Natural killer cell treated with Interleukin-12 subunit alpha and Interleukin-12 subunit beta and Interleukin-15 and Interleukin-18, amount 100 ng/mL, for 72 hours (primary cell): Measurements from ENCODE around the gene NEK10. TPM values are rescaled to one million over a fixed set of nuclear protein-coding genes. Genes with fewer than 3 reads are reported as not detected.
A peak's percentile ranks its signal among the peaks of the same experiment; 100 is the strongest.
"Not testable (repeated sequence)": the region's sequence is repeated elsewhere in the genome, so short reads cannot be mapped to it uniquely, and the experiment has no call there.

Experiments
- ATAC-seq, 2 donors: fragments of 150-1000 bp; cut with Tn5 transposase in 1 of 2; sonication (Bioruptor Pico), chemical (Tn5 transposase) in 1 of 2; 2 replicates each; pipeline ENCODE4 v1.10.0; 2021
- DNase-seq: peaks from one replicate; pipeline ENCODE4 v3.0.0; 2022; ENCODE audit warnings: low spot score
- H3K27ac Mint-ChIP-seq, 2 donors: 1 replicate in 1 of 2; 2 replicates in 1 of 2; pipeline ENCODE4 v1.8.0; 2022; ENCODE audit warnings: mixed read lengths in 2 of 2, mild to moderate bottlenecking in 1 of 2, moderate library complexity in 1 of 2
- H3K27me3 Mint-ChIP-seq, 2 donors: 1 replicate in 1 of 2; 2 replicates in 1 of 2; pipeline ENCODE4 v1.8.0; 2022; ENCODE audit warnings: mixed read lengths in 2 of 2
- H3K36me3 Mint-ChIP-seq: one replicate; pipeline ENCODE4 v1.8.0; 2022; ENCODE audit warnings: mixed read lengths
- H3K4me1 Mint-ChIP-seq, 2 donors: 1 replicate in 1 of 2; 2 replicates in 1 of 2; pipeline ENCODE4 v1.8.0; 2022; ENCODE audit warnings: low read depth in 2 of 2, mixed read lengths in 2 of 2, mild to moderate bottlenecking in 1 of 2
- H3K4me3 Mint-ChIP-seq: one replicate; pipeline ENCODE4 v1.8.0; 2022; ENCODE audit warnings: mixed read lengths
- H3K9me3 Mint-ChIP-seq: 2 replicates; pipeline ENCODE4 v1.8.0; 2022; ENCODE audit warnings: mixed read lengths
- total RNA-seq, 2 donors: library from RNA; stranded (reverse); gene quantifications; one replicate each; pipeline ENCODE4 v1.2.3, GENCODE V29; 2022

Gene NEK10
- total RNA-seq, 2 donors from 2014 or later: 1.1 to 4.0 TPM

- no peak for DNase-seq
- Mint-ChIP-seq H3K4me1 (no peaks in the 10 kb centered on the region), H3K27ac (no peak overlapping the region), H3K36me3 (no peaks in the 10 kb centered on the region), H3K4me3 (no peak overlapping the region), H3K9me3 (no peaks in the 10 kb centered on the region), H3K27me3 (peaks cover 0 to under 1% of the 10 kb centered on the region in 2 donors)
- ATAC-seq: no peak
Observed at GRCh38 chr3:27317096-27317495, 52.1 kb downstream of the NEK10 start.

DNA sequence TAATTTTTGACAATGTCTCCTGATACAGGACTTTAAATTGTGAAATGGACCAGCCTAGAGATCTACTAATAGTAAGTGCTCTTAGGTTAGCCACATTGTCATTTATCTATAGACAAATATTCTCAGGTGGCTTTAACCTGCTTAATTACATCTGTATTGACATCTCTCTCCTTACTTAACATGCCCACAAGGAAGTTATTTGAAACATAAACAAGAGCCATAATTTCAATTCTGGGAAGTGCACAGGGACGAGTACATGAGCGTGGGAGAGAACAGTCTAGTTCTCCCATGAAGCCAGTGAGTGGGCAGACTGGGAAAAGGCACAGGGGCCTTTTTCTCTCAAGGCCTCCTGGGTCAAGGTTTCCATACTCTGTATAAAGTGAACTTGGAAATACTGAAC is 54.2 kb downstream of the NEK10 start:
- no peak for DNase-seq
- Mint-ChIP-seq H3K9me3 (no peaks in the 10 kb centered on the region), H3K36me3 (no peaks in the 10 kb centered on the region), H3K4me3 (no peak overlapping the region), H3K27me3 (peaks cover 3 to 4% of the 10 kb centered on the region in 2 donors), H3K4me1 (no peaks in the 10 kb centered on the region), H3K27ac (no peak overlapping the region)
- no peak for ATAC-seq

GRCh38 chr3:27312044-27312668 is 57.0 kb downstream of the NEK10 start:
- Mint-ChIP-seq H3K27ac (no peak overlapping the region), H3K9me3 (no peaks in the 10 kb centered on the region), H3K4me1 (no peaks in the 10 kb centered on the region), H3K4me3 (no peak overlapping the region), H3K27me3 (peaks cover 3 to 7% of the 10 kb centered on the region in 2 donors), H3K36me3 (no peaks in the 10 kb centered on the region)
- ATAC-seq: peak in 1 of 2 donors; percentile 59
- no peak for DNase-seq

GRCh38 chr3:27311400-27311799 is 57.8 kb downstream of the NEK10 start:
- Mint-ChIP-seq H3K36me3 (no peaks in the 10 kb centered on the region), H3K4me3 (no peak overlapping the region), H3K4me1 (no peaks in the 10 kb centered on the region), H3K9me3 (no peaks in the 10 kb centered on the region), H3K27me3 (peaks cover 5 to 7% of the 10 kb centered on the region in 2 donors), H3K27ac (no peak overlapping the region)
- DNase-seq (no peak), ATAC-seq (no peak)

GRCh38 chr3:27310688-27311087 is 58.5 kb downstream of the NEK10 start:
- Mint-ChIP-seq H3K9me3 (no peaks in the 10 kb centered on the region), H3K27ac (no peak overlapping the region), H3K4me1 (no peaks in the 10 kb centered on the region), H3K4me3 (no peak overlapping the region), H3K27me3 (peaks cover 7 to 11% of the 10 kb centered on the region in 2 donors), H3K36me3 (no peaks in the 10 kb centered on the region)
- ATAC-seq: no peak
- DNase-seq: no peak

DNA sequence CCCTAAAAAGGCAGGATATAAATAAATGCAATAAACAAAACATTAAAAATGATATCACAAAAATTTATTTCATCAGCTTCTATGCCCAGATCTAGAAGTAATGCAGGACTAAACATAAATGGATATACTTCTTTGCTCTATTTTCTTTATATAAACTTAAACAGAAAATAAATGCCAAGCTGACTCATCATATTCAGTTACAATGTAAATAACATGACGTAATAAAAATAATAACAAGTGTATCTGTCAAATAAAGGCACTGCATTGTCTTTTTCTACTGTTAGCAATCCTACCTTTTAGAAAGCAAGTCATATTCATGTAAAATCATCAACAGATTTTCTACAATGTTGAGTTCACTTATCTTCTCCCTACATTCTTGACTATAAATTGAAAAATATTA is 61.6 kb downstream of the NEK10 start:
- peaks cover under 1% of the 10 kb centered on the region for H3K36me3 Mint-ChIP-seq
- H3K9me3 Mint-ChIP-seq: no peaks in the 10 kb centered on the region
- H3K4me1 Mint-ChIP-seq: no peaks in the 10 kb centered on the region
- ATAC-seq (no peak), DNase-seq (no peak)
- H3K27ac Mint-ChIP-seq: no peak overlapping the region
- H3K4me3 Mint-ChIP-seq: no peak overlapping the region
- H3K27me3 Mint-ChIP-seq: peaks cover 7 to 11% of the 10 kb centered on the region in 2 donors

GRCh38 chr3:27302891-27303290 is 66.3 kb downstream of the NEK10 start:
- no peak for DNase-seq
- Mint-ChIP-seq H3K4me1 (no peaks in the 10 kb centered on the region), H3K27me3 (peaks cover 0 to 9% of the 10 kb centered on the region in 2 donors), H3K9me3 (no peaks in the 10 kb centered on the region), H3K27ac (no peak overlapping the region), H3K36me3 (peaks cover 8% of the 10 kb centered on the region), H3K4me3 (no peak overlapping the region)
- no peak for ATAC-seq

DNA sequence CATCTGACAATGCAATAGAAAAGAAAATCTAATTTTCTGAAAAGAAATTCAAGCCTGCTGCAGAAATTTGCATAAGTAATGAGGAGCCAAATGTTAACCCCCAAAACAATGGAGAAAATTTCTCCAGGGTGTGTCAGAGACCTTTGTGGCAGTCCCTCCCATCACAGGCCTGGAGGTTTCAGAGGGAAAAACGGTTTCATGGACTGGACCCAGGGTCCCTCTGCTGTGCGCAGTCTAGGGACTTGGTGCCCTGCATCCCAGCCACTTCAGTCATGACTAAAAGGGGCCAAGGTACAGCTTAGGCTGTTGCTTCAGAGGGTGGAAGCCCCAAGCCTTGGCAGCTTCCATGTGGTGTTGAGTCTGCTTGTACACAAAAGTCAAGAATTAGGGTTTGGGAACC is 70.2 kb downstream of the NEK10 start:
- H3K36me3 Mint-ChIP-seq, DNase-seq, H3K27ac Mint-ChIP-seq, H3K27me3 Mint-ChIP-seq, ATAC-seq, H3K4me3 Mint-ChIP-seq, H3K9me3 Mint-ChIP-seq, H3K4me1 Mint-ChIP-seq: not testable (repeated sequence)

GRCh38 chr3:27293939-27294338 is 75.2 kb downstream of the NEK10 start:
- ATAC-seq: no peak
- H3K4me1 Mint-ChIP-seq: no peaks in the 10 kb centered on the region
- no peak for DNase-seq
- H3K9me3 Mint-ChIP-seq: no peaks in the 10 kb centered on the region
- no peaks in the 10 kb centered on the region for H3K27me3 Mint-ChIP-seq
- no peaks in the 10 kb centered on the region for H3K36me3 Mint-ChIP-seq
- no peak overlapping the region for H3K4me3 Mint-ChIP-seq
- no peak overlapping the region for H3K27ac Mint-ChIP-seq

GRCh38 chr3:27290760-27291159 is 78.4 kb downstream of the NEK10 start:
- H3K27me3 Mint-ChIP-seq: no peaks in the 10 kb centered on the region
- H3K36me3 Mint-ChIP-seq: no peaks in the 10 kb centered on the region
- DNase-seq (no peak), ATAC-seq (no peak)
- no peaks in the 10 kb centered on the region for H3K9me3 Mint-ChIP-seq
- no peak overlapping the region for H3K4me3 Mint-ChIP-seq
- no peaks in the 10 kb centered on the region for H3K4me1 Mint-ChIP-seq
- H3K27ac Mint-ChIP-seq: no peak overlapping the region

DNA sequence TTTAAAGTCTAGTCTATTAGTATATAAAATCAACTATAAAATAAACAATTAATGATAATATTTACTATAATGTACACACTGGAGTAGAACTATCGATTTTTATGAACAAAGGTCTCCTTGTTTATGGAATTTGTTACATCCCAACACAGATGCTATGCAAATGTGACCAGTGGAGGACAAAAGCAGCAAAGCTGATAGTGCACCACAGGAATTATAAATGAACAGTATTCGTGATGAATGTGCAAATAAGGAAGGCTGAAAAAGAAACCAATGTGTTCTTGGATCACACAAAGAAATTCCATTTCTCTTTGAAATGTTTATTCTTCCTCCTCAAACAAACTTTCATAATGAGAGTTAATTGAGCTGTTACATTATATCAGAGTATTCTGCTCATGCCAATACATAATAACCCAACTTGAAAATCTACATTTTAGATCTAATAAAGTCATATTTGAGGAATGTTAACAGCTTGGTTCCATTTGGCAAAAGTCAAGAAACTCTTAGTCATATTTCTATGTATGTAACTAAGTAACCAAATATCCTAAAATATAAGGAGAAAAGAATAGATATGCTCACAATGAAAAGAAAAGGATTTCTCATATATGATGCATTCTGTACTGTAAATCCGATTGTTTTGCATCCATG is 79.3 kb downstream of the NEK10 start:
- Mint-ChIP-seq H3K9me3 (no peaks in the 10 kb centered on the region), H3K4me1 (no peaks in the 10 kb centered on the region), H3K36me3 (no peaks in the 10 kb centered on the region), H3K27me3 (no peaks in the 10 kb centered on the region), H3K27ac (no peak overlapping the region), H3K4me3 (no peak overlapping the region)
- ATAC-seq (no peak), DNase-seq (no peak)

DNA sequence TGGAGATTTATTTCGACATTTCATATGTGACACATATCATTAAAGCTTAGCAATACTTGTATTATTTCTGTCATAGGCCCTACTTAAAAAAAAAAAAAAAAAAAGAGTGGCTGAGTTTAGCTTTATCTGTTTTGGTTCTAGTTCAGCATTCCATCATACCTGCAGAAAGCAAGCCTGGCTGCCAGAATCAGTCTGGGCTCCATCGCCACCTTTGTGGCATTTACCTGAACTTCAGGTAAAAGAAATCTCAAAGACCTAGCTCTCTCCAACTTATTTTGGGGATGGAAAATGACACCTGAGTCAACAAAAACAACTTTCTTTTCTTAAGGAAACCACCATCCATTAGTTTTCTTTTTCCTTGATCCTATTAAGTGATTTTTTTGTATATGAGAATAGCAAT is 82.1 kb downstream of the NEK10 start:
- H3K9me3 Mint-ChIP-seq: no peaks in the 10 kb centered on the region
- no peaks in the 10 kb centered on the region for H3K4me1 Mint-ChIP-seq
- no peak for DNase-seq
- ATAC-seq: no peak
- no peaks in the 10 kb centered on the region for H3K36me3 Mint-ChIP-seq
- H3K27me3 Mint-ChIP-seq: no peaks in the 10 kb centered on the region
- H3K4me3 Mint-ChIP-seq: no peak overlapping the region
- no peak overlapping the region for H3K27ac Mint-ChIP-seq

DNA sequence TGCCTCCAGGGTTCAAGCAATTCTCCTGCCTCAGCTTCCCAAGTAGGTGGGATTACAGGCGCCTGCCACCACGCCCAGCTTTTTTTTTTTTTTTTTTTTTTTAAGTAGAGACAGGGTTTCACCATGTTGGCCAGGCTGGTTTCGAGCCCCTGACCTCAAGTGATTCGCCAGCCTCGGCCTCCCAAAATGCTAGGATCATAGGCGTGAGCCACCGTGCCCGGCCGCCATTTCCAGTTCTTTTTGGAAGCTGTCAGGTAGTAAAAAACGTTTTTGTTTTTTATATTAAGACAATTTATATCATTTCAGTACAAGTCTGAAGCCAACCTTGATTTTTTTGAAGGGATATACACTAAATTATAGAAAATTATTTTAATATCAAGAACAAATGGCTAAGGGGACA is 82.7 kb downstream of the NEK10 start:
- not testable (repeated sequence) for H3K4me1 Mint-ChIP-seq, H3K27me3 Mint-ChIP-seq, H3K9me3 Mint-ChIP-seq, ATAC-seq, H3K27ac Mint-ChIP-seq, DNase-seq, H3K4me3 Mint-ChIP-seq, H3K36me3 Mint-ChIP-seq

DNA sequence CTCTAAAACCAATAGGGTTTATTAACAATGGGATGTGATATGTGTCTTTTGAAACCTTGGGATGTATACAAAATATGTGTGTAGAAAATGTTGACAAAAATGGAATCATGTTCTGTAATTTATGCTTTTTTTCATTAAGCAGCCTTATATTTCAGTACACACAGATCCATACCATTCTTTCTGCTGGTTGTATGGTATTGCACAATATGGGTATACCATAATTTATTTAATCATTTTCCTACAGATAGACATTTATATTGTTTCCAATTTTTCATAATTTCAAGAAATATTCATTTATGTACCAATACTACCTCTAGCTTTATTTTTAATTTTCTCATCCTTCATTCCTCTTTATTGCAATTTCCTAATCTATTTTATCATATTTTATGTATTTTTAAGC is 83.5 kb downstream of the NEK10 start:
- H3K4me3 Mint-ChIP-seq: no peak overlapping the region
- no peaks in the 10 kb centered on the region for H3K36me3 Mint-ChIP-seq
- H3K27ac Mint-ChIP-seq: no peak overlapping the region
- H3K27me3 Mint-ChIP-seq: no peaks in the 10 kb centered on the region
- no peaks in the 10 kb centered on the region for H3K4me1 Mint-ChIP-seq
- no peaks in the 10 kb centered on the region for H3K9me3 Mint-ChIP-seq
- ATAC-seq: no peak
- DNase-seq: no peak

GRCh38 chr3:27281671-27282150 is 87.5 kb downstream of the NEK10 start:
- no peak overlapping the region for H3K27ac Mint-ChIP-seq
- no peaks in the 10 kb centered on the region for H3K36me3 Mint-ChIP-seq
- ATAC-seq (no peak), DNase-seq (no peak)
- no peaks in the 10 kb centered on the region for H3K9me3 Mint-ChIP-seq
- no peaks in the 10 kb centered on the region for H3K27me3 Mint-ChIP-seq
- no peak overlapping the region for H3K4me3 Mint-ChIP-seq
- no peaks in the 10 kb centered on the region for H3K4me1 Mint-ChIP-seq
